ENCODE results near the gene C1QTNF12.

- TF ChIP-seq CTCF (conservative IDR thresholded peaks at IDR 0.05), result no peak
- TF ChIP-seq ZFX (IDR thresholded peaks at IDR 0.05), result no peak
These were observed 27.9 kb upstream of the C1QTNF12 start for GRCh38 chr1:1274299-1274930.

Data from C4-2B (cell line).